Panc1 (cell line): Measurements from ENCODE around the gene PEX3.

ENCODE experiments used
- POLR2AphosphoS5 ChIP-seq: IDR thresholded peaks from 2 replicates; pipeline ENCODE4 v1.6.1; 2012; ENCODE audit warnings: mild to moderate bottlenecking, low read depth, low read length, moderate library complexity
- SIN3A ChIP-seq: IDR thresholded peaks from 2 replicates; pipeline ENCODE4 v1.6.1; 2012; ENCODE audit warnings: low read depth, mild to moderate bottlenecking, low read length, moderate library complexity, borderline replicate concordance; ENCODE audit not compliant: insufficient read depth
- TCF7L2 ChIP-seq: IDR thresholded peaks from 2 replicates; pipeline ENCODE4 v1.6.1; 2011; ENCODE audit warnings: mild to moderate bottlenecking, low read depth, low read length, inconsistent platforms
- TF ChIP-seq, protein P1 (sequence below), 2 experiments: IDR thresholded peaks; 2 replicates each; pipeline ENCODE4 v1.6.1; 2011 to 2012; ENCODE audit warnings: low read depth in 2 of 2, control low read depth in 1 of 2, low read length in 1 of 2, mild to moderate bottlenecking in 1 of 2, moderate library complexity in 1 of 2; ENCODE audit not compliant: insufficient read depth in 1 of 2
- TF ChIP-seq, protein P2 (sequence below): fragments of 450-650 bp; IDR thresholded peaks from 2 replicates; pipeline ENCODE4 v1.5.1; 2017; ENCODE audit warnings: mild to moderate bottlenecking

DNA sequence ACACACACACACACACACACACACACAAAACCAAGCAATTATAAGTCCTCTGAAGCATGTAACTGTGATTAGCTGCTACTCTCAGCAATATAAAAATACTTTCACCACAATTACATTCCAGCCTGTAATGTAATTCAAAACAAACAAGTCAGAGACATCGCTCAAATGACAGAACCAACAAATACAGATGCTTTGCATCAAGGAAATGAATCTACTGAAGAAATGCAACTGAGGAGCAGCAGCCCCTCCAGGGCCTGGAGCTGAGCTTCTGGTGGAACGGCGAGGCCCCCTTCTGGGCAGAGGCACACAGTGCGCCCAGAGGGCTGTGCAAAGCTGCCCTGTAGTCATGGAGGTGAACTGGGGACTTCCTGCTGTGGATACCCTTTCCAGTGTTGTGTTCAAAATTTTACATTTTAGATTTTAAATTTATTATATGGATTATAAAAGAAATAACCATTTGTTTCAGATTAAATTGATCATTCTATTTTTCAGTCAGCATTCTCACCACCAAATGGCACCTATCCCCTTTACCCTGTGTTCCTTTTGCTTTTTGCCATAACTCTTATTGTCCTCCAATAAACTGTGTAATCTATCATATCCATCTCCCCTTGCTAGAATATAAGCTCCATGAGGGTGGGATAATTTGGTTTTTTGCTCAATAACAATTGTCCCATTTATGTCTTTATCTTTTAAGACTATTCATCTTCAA lies 23.3 kb upstream of the PEX3 start:
- TF ChIP-seq, protein P1, sequence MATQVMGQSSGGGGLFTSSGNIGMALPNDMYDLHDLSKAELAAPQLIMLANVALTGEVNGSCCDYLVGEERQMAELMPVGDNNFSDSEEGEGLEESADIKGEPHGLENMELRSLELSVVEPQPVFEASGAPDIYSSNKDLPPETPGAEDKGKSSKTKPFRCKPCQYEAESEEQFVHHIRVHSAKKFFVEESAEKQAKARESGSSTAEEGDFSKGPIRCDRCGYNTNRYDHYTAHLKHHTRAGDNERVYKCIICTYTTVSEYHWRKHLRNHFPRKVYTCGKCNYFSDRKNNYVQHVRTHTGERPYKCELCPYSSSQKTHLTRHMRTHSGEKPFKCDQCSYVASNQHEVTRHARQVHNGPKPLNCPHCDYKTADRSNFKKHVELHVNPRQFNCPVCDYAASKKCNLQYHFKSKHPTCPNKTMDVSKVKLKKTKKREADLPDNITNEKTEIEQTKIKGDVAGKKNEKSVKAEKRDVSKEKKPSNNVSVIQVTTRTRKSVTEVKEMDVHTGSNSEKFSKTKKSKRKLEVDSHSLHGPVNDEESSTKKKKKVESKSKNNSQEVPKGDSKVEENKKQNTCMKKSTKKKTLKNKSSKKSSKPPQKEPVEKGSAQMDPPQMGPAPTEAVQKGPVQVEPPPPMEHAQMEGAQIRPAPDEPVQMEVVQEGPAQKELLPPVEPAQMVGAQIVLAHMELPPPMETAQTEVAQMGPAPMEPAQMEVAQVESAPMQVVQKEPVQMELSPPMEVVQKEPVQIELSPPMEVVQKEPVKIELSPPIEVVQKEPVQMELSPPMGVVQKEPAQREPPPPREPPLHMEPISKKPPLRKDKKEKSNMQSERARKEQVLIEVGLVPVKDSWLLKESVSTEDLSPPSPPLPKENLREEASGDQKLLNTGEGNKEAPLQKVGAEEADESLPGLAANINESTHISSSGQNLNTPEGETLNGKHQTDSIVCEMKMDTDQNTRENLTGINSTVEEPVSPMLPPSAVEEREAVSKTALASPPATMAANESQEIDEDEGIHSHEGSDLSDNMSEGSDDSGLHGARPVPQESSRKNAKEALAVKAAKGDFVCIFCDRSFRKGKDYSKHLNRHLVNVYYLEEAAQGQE (IDR thresholded peaks at IDR 0.05; ENCODE audit: insufficient read depth in 1 of 2, low read depth in 2 of 2, low read length in 1 of 2), result no peak
- TF ChIP-seq POLR2AphosphoS5 (no peak), TCF7L2 (no peak), SIN3A (no peak)
- TF ChIP-seq, protein P2, sequence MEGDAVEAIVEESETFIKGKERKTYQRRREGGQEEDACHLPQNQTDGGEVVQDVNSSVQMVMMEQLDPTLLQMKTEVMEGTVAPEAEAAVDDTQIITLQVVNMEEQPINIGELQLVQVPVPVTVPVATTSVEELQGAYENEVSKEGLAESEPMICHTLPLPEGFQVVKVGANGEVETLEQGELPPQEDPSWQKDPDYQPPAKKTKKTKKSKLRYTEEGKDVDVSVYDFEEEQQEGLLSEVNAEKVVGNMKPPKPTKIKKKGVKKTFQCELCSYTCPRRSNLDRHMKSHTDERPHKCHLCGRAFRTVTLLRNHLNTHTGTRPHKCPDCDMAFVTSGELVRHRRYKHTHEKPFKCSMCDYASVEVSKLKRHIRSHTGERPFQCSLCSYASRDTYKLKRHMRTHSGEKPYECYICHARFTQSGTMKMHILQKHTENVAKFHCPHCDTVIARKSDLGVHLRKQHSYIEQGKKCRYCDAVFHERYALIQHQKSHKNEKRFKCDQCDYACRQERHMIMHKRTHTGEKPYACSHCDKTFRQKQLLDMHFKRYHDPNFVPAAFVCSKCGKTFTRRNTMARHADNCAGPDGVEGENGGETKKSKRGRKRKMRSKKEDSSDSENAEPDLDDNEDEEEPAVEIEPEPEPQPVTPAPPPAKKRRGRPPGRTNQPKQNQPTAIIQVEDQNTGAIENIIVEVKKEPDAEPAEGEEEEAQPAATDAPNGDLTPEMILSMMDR, result peak; percentile 92
